ENCODE results near the gene FCAR. TPM values are rescaled to one million over a fixed set of nuclear protein-coding genes. Genes with fewer than 3 reads are reported as not detected.
"Not testable (repeated sequence)": the region's sequence is repeated elsewhere in the genome, so short reads cannot be mapped to it uniquely, and the experiment has no call there.

The FCAR gene
- total and polyA plus RNA-seq, 2 of the 4 experiments (the other 2 are of a cell fraction), result not detected

GRCh38 chr19:54919646-54920563 is 45.9 kb downstream of the FCAR start:
- H4K8ac ChIP-seq (ENCODE audit: low read depth in 2 of 2, low read length in 2 of 2); H3K14ac ChIP-seq (replicated peaks; ENCODE audit: low read depth, low read length); ATAC-seq (ENCODE audit: low read depth); H3K18ac ChIP-seq (ENCODE audit: low read depth, low read length); POLR2A ChIA-PET (ENCODE audit: unreplicated experiment); H3K27ac ChIP-seq (ENCODE audit: insufficient read depth, low read length); in situ Hi-C loops (cut with MboI; ENCODE audit: low sequenced_read_pairs); H2AK9ac ChIP-seq (replicated peaks; ENCODE audit: low read depth, low read length, poor library complexity); H4K20me1 ChIP-seq (ENCODE audit: insufficient read depth, low read length); H2BK5ac ChIP-seq (ENCODE audit: low read depth, low read length, poor library complexity, severe bottlenecking); CTCF ChIA-PET; intact Hi-C loops (cut with micrococcal nuclease); H3K4ac ChIP-seq (ENCODE audit: low read depth, low read length); H3K4me2 ChIP-seq (ENCODE audit: low read depth, low read length); H2BK120ac ChIP-seq (ENCODE audit: low read depth, low read length); H2BK20ac ChIP-seq (ENCODE audit: low read depth, low read length); H3K56ac ChIP-seq (ENCODE audit: extremely low read depth, insufficient read depth, low read length); DNase-seq; H3K9ac ChIP-seq (ENCODE audit: low read depth, low read length); H3K9me1 ChIP-seq (ENCODE audit: insufficient read depth, low read length); H3K4me1 ChIP-seq (ENCODE audit: control insufficient read depth, insufficient read depth, low read length); H3K27me3 ChIP-seq (ENCODE audit: control insufficient read depth, insufficient read depth, low read length); H4K5ac ChIP-seq (ENCODE audit: low read depth, low read length); H2AFZ ChIP-seq (replicated peaks; ENCODE audit: low read length, poor library complexity); H3K4me3 ChIP-seq (ENCODE audit: insufficient read depth, low read depth, low read length); H2BK15ac ChIP-seq (ENCODE audit: low read depth, low read length); H3K36me3 ChIP-seq (ENCODE audit: control insufficient read depth, insufficient read depth, low read length); H3K23ac ChIP-seq (ENCODE audit: low read depth, low read length); H3K79me1 ChIP-seq (ENCODE audit: low read depth in 1 of 2, low read length in 2 of 2); H4K91ac ChIP-seq (ENCODE audit: insufficient read depth, low read depth, low read length); dilution Hi-C loops (cut with HindIII; ENCODE audit: low sequenced_read_pairs, unreplicated experiment); BruUV-seq (replicated peaks); H2AK5ac ChIP-seq (ENCODE audit: low read depth, low read length): not testable (repeated sequence)
- WGBS, 2 experiments (ENCODE audit: extremely low coverage in 2 of 2, insufficient read length in 1 of 2), result 20% methylated on average over 1 of the region's 24 CpGs; no CpG with 5 or more reads in 1 of the 2 experiments
- H3K9me3 ChIP-seq (ENCODE audit: control insufficient read depth, insufficient read depth, low read length), result peaks cover 28% of the 10 kb centered on the region
